T-helper 1 cell treated with Interleukin-12 subunit alpha and Interleukin-12 subunit beta and Interleukin-4 antibody, amounts not matched to agents 30 μg/mL and 1 μg/mL, for 36 hours (primary cell): ENCODE measurements around the gene CH25H.

ENCODE experiments used
- H3K27ac Mint-ChIP-seq: one replicate; pipeline ENCODE4 v1.8.0; 2021; ENCODE audit warnings: mild to moderate bottlenecking, mixed read lengths
- H3K27me3 Mint-ChIP-seq: one replicate; pipeline ENCODE4 v1.8.0; 2021; ENCODE audit warnings: low read depth, mixed read lengths
- H3K36me3 Mint-ChIP-seq: one replicate; pipeline ENCODE4 v1.8.0; 2021; ENCODE audit warnings: low read depth, mixed read lengths
- H3K4me1 Mint-ChIP-seq: one replicate; pipeline ENCODE4 v1.8.0; 2021; ENCODE audit warnings: low read depth, mixed read lengths
- H3K4me3 Mint-ChIP-seq: one replicate; pipeline ENCODE4 v1.8.0; 2021; ENCODE audit warnings: mild to moderate bottlenecking, moderate library complexity, mixed read lengths
- H3K9me3 Mint-ChIP-seq: one replicate; pipeline ENCODE4 v1.8.0; 2021; ENCODE audit warnings: mixed read lengths

Gene CH25H

DNA sequence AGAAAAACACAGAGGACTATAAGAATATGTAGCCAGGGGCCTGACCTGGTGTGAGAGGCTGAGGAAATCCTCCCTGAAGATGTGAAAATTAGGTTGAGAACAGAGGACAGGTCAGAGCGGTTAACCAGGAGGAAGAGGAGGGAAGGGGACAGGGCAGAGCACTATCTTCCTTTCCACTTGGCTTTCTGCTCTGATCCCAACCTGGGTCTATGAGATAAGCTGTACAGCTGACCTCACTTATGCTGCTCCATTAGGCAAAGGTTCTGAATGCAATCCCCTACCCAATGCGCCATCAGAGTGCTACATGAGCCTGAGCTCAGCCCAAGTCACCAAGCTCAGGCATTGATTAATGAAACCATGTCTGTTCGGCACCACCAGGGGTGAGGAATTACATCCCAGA lies 33.9 kb upstream of the CH25H start:
- Mint-ChIP-seq H3K27me3 (no peaks in the 10 kb centered on the region), H3K9me3 (no peaks in the 10 kb centered on the region), H3K27ac (no peak overlapping the region), H3K36me3 (no peaks in the 10 kb centered on the region), H3K4me3 (no peak overlapping the region), H3K4me1 (no peaks in the 10 kb centered on the region)

DNA sequence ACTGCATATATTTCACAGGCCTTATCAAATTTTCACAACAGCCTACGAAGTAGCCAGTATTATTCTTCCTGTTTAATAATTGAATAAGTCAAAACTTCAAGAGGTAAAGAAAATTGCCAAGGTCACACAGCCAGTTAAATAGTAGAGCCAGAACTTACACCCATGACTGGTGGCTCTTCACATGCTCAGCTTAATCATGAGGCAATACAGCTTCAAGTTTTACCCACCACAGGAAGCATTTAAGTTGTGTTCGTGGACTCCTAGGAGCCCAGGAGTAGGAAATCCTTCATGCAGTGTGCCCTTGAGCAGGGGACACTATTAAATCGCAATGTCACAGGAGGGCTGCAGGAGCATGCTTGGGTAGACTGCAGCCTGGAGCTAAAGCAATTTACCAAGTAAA lies 33.4 kb upstream of the CH25H start:
- Mint-ChIP-seq H3K4me3 (no peak overlapping the region), H3K4me1 (no peaks in the 10 kb centered on the region), H3K27me3 (no peaks in the 10 kb centered on the region), H3K27ac (no peak overlapping the region), H3K9me3 (no peaks in the 10 kb centered on the region), H3K36me3 (no peaks in the 10 kb centered on the region)

DNA sequence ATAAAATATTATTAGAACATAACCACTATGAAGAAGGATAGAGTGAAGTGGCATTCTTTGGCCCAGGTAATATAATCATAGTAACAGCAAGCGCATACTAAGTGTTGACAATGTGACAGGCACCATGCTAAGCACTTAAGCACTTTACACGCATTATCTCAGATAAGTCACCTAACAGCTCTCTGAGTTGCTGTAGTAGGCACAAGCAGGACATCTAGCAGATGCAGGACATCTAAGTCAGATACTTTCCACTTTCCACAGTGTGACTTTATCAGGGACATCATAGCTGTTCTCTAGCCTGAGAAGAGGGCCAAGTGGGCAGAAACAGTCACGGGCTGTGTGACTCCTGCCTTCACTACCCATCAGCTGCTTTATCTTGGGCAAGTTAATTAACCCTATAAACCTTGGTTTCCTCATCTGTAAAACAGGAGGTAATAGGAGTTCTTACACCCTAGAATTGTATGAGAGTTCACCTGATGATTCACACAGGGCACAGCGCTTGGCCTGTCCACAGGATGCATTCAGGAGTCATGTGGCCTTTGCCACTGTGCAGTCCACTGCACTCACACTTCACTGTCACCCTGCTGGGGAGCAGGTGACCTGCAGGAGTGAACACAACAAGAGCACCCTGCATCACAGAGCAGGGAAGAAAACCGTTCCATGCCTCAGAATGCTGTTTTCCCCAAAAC lies 32.0 kb upstream of the CH25H start:
- Mint-ChIP-seq H3K4me3 (no peak overlapping the region), H3K9me3 (no peaks in the 10 kb centered on the region), H3K27ac (no peak overlapping the region), H3K4me1 (no peaks in the 10 kb centered on the region), H3K27me3 (no peaks in the 10 kb centered on the region), H3K36me3 (no peaks in the 10 kb centered on the region)

DNA sequence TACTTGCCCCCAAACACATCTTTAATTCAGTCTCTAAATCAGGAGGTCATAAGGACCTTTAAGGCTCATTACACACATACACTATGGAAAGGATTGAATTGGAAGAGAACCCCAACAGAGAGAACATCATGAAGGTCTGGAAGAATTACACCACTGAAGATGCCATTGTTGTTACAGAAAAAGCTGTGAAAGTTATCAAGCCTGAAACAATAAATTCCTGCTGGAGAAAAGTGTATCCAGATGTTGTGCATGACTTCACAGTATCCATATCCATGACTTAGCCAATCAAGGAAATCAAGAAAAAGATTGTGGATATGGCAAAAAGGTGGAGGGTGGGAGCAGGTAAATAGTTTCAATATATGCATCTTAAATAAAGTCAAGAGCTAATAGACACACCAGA lies 30.7 kb upstream of the CH25H start:
- Mint-ChIP-seq H3K9me3 (no peaks in the 10 kb centered on the region), H3K4me1 (no peaks in the 10 kb centered on the region), H3K27me3 (no peaks in the 10 kb centered on the region), H3K27ac (no peak overlapping the region), H3K4me3 (no peak overlapping the region), H3K36me3 (no peaks in the 10 kb centered on the region)

DNA sequence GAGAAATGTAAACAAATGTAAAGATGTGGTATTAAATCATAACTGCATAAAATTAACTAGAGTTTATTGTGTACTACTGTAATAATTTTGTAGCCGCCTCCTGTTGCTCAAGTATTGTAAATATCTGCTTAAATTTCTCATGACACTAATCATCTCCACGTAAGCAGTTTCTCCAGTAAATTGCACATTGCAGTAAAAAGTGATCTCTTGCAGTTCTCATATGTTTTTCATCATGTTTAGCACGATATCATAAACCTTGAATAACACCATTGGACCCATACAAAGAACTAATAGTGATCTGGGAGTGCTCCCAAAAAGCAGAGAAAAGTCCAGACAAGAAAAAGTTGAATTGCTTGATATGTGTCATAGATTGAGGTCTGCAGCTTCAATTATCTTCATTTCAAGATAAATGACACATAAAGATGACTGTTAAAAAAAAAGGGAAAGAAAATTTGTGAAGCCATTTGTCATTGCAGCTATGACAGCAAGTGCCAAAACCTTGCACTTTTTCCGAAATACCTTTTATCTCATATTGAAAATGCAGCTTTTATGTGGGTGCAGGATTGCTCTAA lies 29.2 kb upstream of the CH25H start:
- H3K9me3 Mint-ChIP-seq, result no peaks in the 10 kb centered on the region
- H3K4me3 Mint-ChIP-seq, result no peak overlapping the region
- H3K4me1 Mint-ChIP-seq, result no peaks in the 10 kb centered on the region
- no peak overlapping the region for H3K27ac Mint-ChIP-seq
- no peaks in the 10 kb centered on the region for H3K27me3 Mint-ChIP-seq
- H3K36me3 Mint-ChIP-seq, result no peaks in the 10 kb centered on the region

DNA sequence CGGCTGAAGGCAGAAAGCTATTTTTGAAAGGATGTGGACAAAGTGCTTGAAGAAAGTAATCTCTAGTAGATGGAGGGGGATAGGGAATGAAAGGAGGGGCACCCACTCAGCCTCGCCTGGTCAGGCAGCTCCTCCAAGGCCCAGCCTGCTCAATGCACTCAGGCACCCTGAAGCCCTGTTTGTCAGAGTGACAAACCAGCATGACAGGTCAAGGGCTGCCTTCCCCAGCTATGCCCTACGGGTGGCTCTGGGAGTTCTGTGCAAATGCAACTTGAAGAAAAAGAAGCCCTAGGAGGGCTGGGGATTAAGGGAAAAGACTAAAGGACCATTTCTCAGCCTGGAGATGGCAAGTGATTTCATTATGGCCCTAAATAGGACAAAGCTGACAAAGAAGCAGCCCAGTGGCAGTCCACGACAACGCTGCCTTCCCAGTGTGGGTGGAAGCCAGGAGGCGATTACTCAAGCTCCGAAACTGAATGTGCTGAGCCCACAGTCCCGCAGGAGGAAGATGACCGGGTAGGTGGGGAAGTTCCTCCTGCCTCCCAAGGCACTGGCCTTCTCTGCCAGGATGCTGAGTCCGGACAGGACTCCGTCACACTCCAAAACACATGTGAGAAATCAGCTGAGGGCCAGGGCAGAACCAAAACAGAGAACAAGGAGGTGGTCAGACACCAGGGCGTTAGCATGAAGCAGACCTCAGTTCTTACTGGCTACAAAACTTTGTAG lies 28.1 kb upstream of the CH25H start:
- Mint-ChIP-seq H3K9me3 (no peaks in the 10 kb centered on the region), H3K4me3 (no peak overlapping the region), H3K4me1 (no peaks in the 10 kb centered on the region), H3K27me3 (no peaks in the 10 kb centered on the region), H3K36me3 (no peaks in the 10 kb centered on the region), H3K27ac (no peak overlapping the region)

DNA sequence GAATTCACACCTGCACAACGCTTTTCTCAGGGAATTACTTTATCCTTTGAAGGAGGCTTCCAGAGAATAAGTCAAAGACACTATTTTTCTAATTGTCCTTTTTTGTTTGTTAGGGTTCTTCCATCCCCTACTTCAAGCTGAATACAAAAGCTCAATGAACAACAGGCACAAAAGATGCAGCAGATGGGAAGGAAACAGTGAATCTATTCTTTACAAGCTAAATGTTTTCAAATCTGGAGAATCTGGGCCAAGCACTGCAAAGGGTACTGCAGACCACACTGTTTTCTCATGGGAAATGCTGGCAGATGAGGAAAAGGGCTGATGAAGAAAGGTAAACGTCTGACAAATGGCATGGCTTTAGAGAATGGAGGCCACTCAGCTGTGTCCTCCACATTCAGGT lies 25.9 kb upstream of the CH25H start:
- Mint-ChIP-seq H3K4me3 (no peak overlapping the region), H3K4me1 (no peaks in the 10 kb centered on the region), H3K27me3 (no peaks in the 10 kb centered on the region), H3K9me3 (no peaks in the 10 kb centered on the region), H3K36me3 (no peaks in the 10 kb centered on the region), H3K27ac (no peak overlapping the region)

DNA sequence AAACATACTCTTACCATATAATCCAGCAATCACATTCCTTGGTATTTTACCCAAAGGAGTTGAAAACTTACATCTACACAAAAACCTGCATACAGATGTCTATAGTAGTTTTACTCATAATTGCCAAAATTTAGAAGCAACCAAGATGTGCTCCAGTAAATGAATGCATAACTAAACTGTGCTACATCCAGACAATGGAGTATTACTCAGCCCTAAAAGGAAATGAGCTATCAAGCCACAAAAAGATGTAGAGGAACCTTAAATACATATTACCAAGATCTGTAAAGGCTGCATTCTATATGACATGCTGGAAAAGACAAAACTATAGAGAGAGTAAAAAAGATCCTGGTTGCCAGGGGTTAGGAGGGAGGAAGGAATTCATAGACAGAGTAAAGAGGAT lies 21.8 kb upstream of the CH25H start:
- peaks cover 2% of the 10 kb centered on the region for H3K4me1 Mint-ChIP-seq
- H3K27me3 Mint-ChIP-seq, result no peaks in the 10 kb centered on the region
- no peaks in the 10 kb centered on the region for H3K9me3 Mint-ChIP-seq
- no peaks in the 10 kb centered on the region for H3K36me3 Mint-ChIP-seq
- no peak overlapping the region for H3K4me3 Mint-ChIP-seq
- H3K27ac Mint-ChIP-seq, result no peak overlapping the region

DNA sequence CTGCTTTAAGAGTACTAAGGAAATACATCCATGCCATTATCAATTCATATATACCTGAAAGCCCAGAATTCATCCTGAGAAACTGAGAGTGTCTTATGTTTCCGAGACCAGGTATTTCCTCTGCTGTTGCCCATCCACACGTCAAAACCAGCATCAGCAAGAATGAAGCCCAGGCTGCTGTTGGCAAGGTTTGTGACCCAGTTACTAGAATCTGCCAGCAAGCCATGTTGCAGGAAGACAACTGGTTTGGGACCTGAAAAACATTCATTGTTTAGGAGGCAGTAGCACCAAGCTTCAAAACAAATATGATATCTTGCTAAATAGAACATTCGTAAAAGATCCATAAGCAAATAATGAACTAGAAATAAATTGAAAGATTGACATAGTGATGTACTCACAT lies 21.0 kb upstream of the CH25H start:
- Mint-ChIP-seq H3K9me3 (no peaks in the 10 kb centered on the region), H3K27me3 (no peaks in the 10 kb centered on the region), H3K27ac (no peak overlapping the region), H3K4me1 (peaks cover 2% of the 10 kb centered on the region), H3K4me3 (no peak overlapping the region), H3K36me3 (no peaks in the 10 kb centered on the region)

DNA sequence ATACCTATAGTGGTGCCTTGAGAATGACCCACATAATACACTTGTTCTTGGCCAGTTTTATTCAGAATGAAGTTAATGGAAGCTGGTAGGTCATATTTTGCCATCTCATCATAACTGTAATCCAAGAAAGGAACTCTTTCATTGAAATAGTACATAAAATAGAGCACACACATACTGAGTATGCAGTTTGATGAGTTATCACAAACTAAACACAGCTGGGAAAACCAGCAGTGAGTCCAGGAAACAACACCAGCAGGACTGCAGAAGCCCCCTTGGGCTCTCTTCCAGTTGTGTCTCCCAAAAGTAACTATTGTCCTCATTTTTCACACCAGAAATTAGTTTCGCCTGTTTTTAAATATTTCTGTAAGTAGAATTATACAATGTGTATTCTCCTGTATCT lies 19.8 kb upstream of the CH25H start:
- Mint-ChIP-seq H3K36me3 (no peaks in the 10 kb centered on the region), H3K27me3 (no peaks in the 10 kb centered on the region)

DNA sequence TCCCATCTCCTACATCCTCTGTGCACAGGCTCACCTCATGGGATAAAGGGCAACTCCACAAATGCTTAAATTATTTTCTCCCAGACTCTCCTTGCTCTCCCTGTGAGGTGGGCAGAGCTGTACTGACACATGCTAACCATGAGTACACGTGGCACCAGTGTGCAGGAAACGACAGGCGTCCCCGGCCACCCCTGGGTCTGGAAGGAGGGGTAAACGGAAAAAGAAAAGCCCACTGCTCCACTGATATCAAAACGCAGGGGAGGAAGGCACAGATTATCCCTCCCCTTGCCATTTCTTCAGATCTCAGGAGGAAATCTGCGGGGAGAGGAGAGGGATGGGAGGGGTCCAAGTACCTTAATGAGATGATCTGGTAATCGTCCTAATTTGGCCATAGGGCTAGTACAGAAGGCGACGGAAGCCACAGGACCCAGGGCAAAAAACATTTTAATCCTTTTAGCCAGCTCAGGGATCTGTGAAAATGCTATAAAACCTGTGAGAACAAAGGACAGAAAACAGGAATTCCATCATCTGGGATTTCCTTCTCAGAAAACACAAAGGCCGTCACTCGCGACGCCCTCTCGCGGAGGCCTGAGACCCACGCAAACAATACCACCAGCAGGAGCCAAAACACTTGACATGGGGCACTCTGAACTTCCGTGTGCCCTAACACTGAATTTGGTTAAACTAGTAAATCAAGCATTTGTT lies 17.8 kb upstream of the CH25H start:
- Mint-ChIP-seq H3K9me3 (no peaks in the 10 kb centered on the region), H3K36me3 (no peaks in the 10 kb centered on the region), H3K27ac (no peak overlapping the region), H3K27me3 (no peaks in the 10 kb centered on the region), H3K4me1 (peaks cover 2% of the 10 kb centered on the region), H3K4me3 (no peak overlapping the region)

More for the DNA sequence above, 19.8 kb upstream of the CH25H start:
- Mint-ChIP-seq H3K4me3 (no peak overlapping the region), H3K4me1 (peaks cover 2% of the 10 kb centered on the region), H3K9me3 (no peaks in the 10 kb centered on the region), H3K27ac (no peak overlapping the region)

DNA sequence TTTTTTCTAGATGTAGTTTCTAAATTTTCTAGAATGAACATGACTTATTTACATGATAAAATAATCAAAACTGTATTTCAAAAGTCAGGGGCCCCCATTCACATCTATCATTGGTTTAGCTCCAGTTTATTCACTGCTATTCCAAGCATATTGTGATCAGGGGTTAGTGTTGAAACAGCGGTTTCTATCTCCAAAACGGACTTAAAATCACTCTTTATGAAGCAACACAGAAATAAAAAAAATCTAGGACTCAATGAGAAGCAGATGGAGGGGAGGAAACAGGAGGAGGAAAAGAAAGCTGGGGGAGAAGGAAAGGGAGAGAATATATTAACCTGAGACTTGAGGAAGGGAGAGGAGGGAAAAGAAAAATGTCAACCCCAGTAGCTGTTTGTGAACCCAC lies 14.8 kb upstream of the CH25H start:
- H3K4me1 Mint-ChIP-seq, result peaks cover 5% of the 10 kb centered on the region
- H3K4me3 Mint-ChIP-seq, result no peak overlapping the region
- no peak overlapping the region for H3K27ac Mint-ChIP-seq
- no peaks in the 10 kb centered on the region for H3K36me3 Mint-ChIP-seq
- no peaks in the 10 kb centered on the region for H3K9me3 Mint-ChIP-seq
- no peaks in the 10 kb centered on the region for H3K27me3 Mint-ChIP-seq

DNA sequence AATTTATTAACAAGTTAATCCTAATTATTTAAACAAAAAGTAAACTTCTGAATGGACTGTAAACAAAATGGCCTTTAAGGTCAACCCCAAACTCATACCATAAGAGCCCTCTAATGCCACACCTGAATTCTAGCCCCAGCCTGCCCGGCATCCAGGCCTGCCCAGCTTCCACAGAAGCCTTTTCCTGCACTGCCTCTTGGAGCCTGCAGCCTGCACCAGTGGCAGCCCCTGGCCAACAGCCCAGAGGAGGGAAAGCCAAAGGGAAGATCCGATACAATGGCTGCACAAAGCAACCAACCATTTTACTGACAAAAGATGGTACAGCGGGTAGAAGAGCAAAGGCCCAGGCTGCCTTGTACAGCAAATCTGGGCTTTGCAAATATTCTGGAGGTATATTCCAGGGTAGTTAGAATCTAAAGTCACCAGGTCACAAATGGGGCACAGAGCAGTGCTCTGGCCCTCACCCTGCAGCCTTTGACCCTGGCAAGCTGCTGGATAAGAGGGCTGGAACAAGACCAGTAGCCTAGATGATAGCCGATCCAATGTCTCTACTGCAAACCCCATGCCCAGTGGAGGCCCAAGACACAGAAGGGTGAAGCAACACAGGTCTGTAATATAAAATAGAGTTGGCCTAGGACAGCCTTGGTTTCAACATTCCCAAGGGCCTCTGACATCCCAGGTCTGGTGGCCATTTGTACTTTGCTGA lies 12.5 kb upstream of the CH25H start:
- Mint-ChIP-seq H3K4me1 (peaks cover 3% of the 10 kb centered on the region), H3K27ac (no peak overlapping the region), H3K9me3 (no peaks in the 10 kb centered on the region), H3K4me3 (no peak overlapping the region), H3K27me3 (no peaks in the 10 kb centered on the region), H3K36me3 (no peaks in the 10 kb centered on the region)
